Measurements from ENCODE around the gene FSTL4.

DNA sequence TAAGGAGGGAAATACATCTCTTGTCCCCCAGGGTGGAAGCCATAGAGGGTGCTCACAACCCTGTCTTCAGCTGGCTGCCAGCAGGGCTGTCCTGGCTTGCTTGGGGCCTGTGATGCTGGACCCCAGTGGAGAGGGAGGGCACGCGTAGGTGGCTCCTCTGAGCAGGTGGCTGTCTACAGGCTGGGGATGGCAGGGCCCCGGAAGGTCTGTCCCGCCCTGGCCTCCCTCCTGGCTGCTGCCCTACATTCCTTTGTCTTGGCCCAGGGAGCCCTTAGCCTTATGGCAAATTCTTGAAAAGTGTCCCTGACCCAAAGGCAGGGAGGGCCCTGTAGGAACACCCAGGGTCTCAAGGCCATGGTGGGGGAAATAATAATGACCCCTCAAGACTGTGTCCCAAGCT, 336.2 kb downstream of the FSTL4 start:
- no peak for TF ChIP-seq EZH2 (IDR thresholded peaks at IDR 0.05; ENCODE audit: borderline replicate concordance, insufficient read depth, low read length, poor library complexity, severe bottlenecking)
- TF ChIP-seq, protein P1, sequence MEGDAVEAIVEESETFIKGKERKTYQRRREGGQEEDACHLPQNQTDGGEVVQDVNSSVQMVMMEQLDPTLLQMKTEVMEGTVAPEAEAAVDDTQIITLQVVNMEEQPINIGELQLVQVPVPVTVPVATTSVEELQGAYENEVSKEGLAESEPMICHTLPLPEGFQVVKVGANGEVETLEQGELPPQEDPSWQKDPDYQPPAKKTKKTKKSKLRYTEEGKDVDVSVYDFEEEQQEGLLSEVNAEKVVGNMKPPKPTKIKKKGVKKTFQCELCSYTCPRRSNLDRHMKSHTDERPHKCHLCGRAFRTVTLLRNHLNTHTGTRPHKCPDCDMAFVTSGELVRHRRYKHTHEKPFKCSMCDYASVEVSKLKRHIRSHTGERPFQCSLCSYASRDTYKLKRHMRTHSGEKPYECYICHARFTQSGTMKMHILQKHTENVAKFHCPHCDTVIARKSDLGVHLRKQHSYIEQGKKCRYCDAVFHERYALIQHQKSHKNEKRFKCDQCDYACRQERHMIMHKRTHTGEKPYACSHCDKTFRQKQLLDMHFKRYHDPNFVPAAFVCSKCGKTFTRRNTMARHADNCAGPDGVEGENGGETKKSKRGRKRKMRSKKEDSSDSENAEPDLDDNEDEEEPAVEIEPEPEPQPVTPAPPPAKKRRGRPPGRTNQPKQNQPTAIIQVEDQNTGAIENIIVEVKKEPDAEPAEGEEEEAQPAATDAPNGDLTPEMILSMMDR (IDR thresholded peaks at IDR 0.05; ENCODE audit: poor library complexity, severe bottlenecking): no peak

Data from neural cell (in vitro differentiated cells).